SK-N-SH (cell line): ENCODE data around the gene CHST15. TPM values are rescaled to one million over a fixed set of nuclear protein-coding genes. Genes with fewer than 3 reads are reported as not detected.

Source experiments
- CTCF ChIA-PET: fragments of 300-600, 350-600 bp; formaldehyde crosslinking; extraction: SDS; loops from one replicate; lab custom pipeline; 2021; lab: Yijun Ruan, JAX
- POLR2A ChIA-PET: fragments of 350-600 bp; sonication (Branson Sonifier 250); formaldehyde crosslinking; extraction: SDS; loops from one replicate; lab custom pipeline; 2020; ENCODE audit warnings: antibody characterized with exemption, inconsistent platforms; lab: Yijun Ruan, JAX
- DNase-seq: peaks from one replicate; pipeline ENCODE4 v3.0.0; 2012
- H2AFZ ChIP-seq: fragments of 200-600 bp; sonication (generic); 2 replicates; pipeline ENCODE4 v1.8.1; 2016; ENCODE audit warnings: antibody characterized with exemption, mild to moderate bottlenecking, low read depth
- H3F3A ChIP-seq: fragments of 200-600 bp; sonication (generic); replicated peaks from 2 replicates; pipeline ENCODE3; 2016; ENCODE audit warnings: antibody characterized with exemption, mild to moderate bottlenecking; ENCODE audit not compliant: insufficient read depth
- H3K27ac ChIP-seq, 2 experiments: fragments of 200-500 bp in 1 of 2; fragments of 200-600 bp in 1 of 2; sonication (Bioruptor generic) in 1 of 2; sonication (generic), shearing (Covaris generic) in 1 of 2; 2 replicates each; pipeline versions ENCODE4 v1.5.1 to v1.6.1; 2014 to 2016; ENCODE audit warnings: low read depth in 2 of 2, inconsistent platforms in 1 of 2, low read length in 1 of 2, mild to moderate bottlenecking in 1 of 2, mixed read lengths in 1 of 2
- H3K27me3 ChIP-seq: fragments of 200-600 bp; sonication (generic), shearing (Covaris generic); 2 replicates; pipeline ENCODE4 v1.6.1; 2016; ENCODE audit warnings: mixed run types; ENCODE audit not compliant: insufficient read depth
- H3K36me3 ChIP-seq, 2 experiments: fragments of 200-500 bp in 1 of 2; fragments of 200-600 bp in 1 of 2; sonication (Bioruptor generic) in 1 of 2; sonication (generic) in 1 of 2; replicated peaks in 1 of 2; 2 replicates each; pipeline versions ENCODE3 to v1.5.1; 2014 to 2016; ENCODE audit warnings: low read length in 1 of 2, mild to moderate bottlenecking in 1 of 2; ENCODE audit not compliant: insufficient read depth in 2 of 2, control insufficient read depth in 1 of 2
- H3K4me1 ChIP-seq, 2 experiments: fragments of 200-500 bp in 1 of 2; fragments of 200-600 bp in 1 of 2; sonication (Bioruptor generic) in 1 of 2; sonication (generic), shearing (Covaris generic) in 1 of 2; 2 replicates each; pipeline versions ENCODE4 v1.5.1 to v1.6.1; 2014 to 2016; ENCODE audit warnings: low read depth in 1 of 2, low read length in 1 of 2, mixed run types in 1 of 2; ENCODE audit not compliant: insufficient read depth in 2 of 2, control insufficient read depth in 1 of 2
- H3K4me2 ChIP-seq: fragments of 200-600 bp; sonication (generic), shearing (Covaris generic); 2 replicates; pipeline ENCODE4 v1.6.1; 2017; ENCODE audit warnings: mixed run types
- H3K4me3 ChIP-seq, 2 experiments: fragments of 200-500 bp in 1 of 2; fragments of 200-600 bp in 1 of 2; sonication (Bioruptor generic) in 1 of 2; sonication (generic), shearing (Covaris generic) in 1 of 2; 2 replicates each; pipeline versions ENCODE4 v1.5.1 to v1.8.1; 2014 to 2016; ENCODE audit warnings: low read depth in 2 of 2, inconsistent platforms in 1 of 2, low read length in 1 of 2, mild to moderate bottlenecking in 1 of 2, mixed read lengths in 1 of 2, moderate library complexity in 1 of 2
- H3K79me2 ChIP-seq: fragments of 200-600 bp; sonication (generic); 2 replicates; pipeline ENCODE4 v1.8.1; 2017; ENCODE audit warnings: mild to moderate bottlenecking; ENCODE audit not compliant: insufficient read depth
- H3K9ac ChIP-seq: fragments of 200-600 bp; sonication (generic); 2 replicates; pipeline ENCODE4 v1.6.1; 2017; ENCODE audit warnings: mixed run types
- H3K9me2 ChIP-seq: fragments of 200-600 bp; sonication (generic); 2 replicates; pipeline ENCODE4 v1.6.1; 2017; ENCODE audit warnings: mixed run types
- H3K9me3 ChIP-seq: fragments of 200-600 bp; sonication (generic); 2 replicates; pipeline ENCODE4 v1.6.1; 2017; ENCODE audit warnings: mixed run types, mild to moderate bottlenecking, moderate library complexity
- H4K20me1 ChIP-seq: fragments of 200-600 bp; sonication (generic); 2 replicates; pipeline ENCODE4 v1.6.1; 2017; ENCODE audit warnings: mild to moderate bottlenecking, mixed run types; ENCODE audit not compliant: insufficient read depth
- ELF1 ChIP-seq: IDR thresholded peaks from 2 replicates; pipeline ENCODE4 v1.4.0; 2012
- EP300 ChIP-seq, 2 experiments: IDR thresholded peaks; 2 replicates each; pipeline versions ENCODE4 v1.4.0 to v1.6.1; 2012; ENCODE audit warnings: borderline replicate concordance in 1 of 2, low read depth in 1 of 2, low read length in 1 of 2
- FOSL2 ChIP-seq: IDR thresholded peaks from 2 replicates; pipeline ENCODE4 v1.4.0; 2012; ENCODE audit warnings: low read depth, mild to moderate bottlenecking, moderate library complexity, borderline replicate concordance
- GABPA ChIP-seq: IDR thresholded peaks from 2 replicates; pipeline ENCODE4 v1.4.0; 2012; ENCODE audit warnings: low read depth, mild to moderate bottlenecking
- GATA2 ChIP-seq: sonication (generic); formaldehyde crosslinking; IDR thresholded peaks from 2 replicates; pipeline ENCODE4 v1.5.0; 2020; ENCODE audit warnings: mild to moderate bottlenecking, missing genetic modification reagents
- MAX ChIP-seq: IDR thresholded peaks from 2 replicates; pipeline ENCODE4 v1.4.0; 2012; ENCODE audit warnings: low read depth
- MEF2A ChIP-seq: IDR thresholded peaks from 2 replicates; pipeline ENCODE4 v1.4.0; 2012; ENCODE audit warnings: low read depth, borderline replicate concordance
- MXI1 ChIP-seq: IDR thresholded peaks from 2 replicates; pipeline ENCODE4 v1.6.1; 2012; ENCODE audit warnings: mild to moderate bottlenecking, low read depth, low read length, improper control_type of control experiment
- RCOR1 ChIP-seq: fragments of 150-350 bp; IDR thresholded peaks from 2 replicates; pipeline ENCODE4 v1.6.1; 2017; ENCODE audit warnings: antibody characterized with exemption, low read length
- REST ChIP-seq: IDR thresholded peaks from 2 replicates; pipeline ENCODE4 v1.6.1; 2012; ENCODE audit warnings: mild to moderate bottlenecking, low read depth, low read length, moderate library complexity
- SIN3A ChIP-seq: IDR thresholded peaks from 2 replicates; pipeline ENCODE4 v1.6.1; 2012; ENCODE audit warnings: low read depth, mild to moderate bottlenecking, low read length, moderate library complexity, borderline replicate concordance
- TCF12 ChIP-seq: IDR thresholded peaks from 2 replicates; pipeline ENCODE4 v1.4.0; 2012
- USF1 ChIP-seq: IDR thresholded peaks from 2 replicates; pipeline ENCODE4 v1.4.0; 2012; ENCODE audit warnings: low read depth, borderline replicate concordance
- YY1 ChIP-seq: IDR thresholded peaks from 2 replicates; pipeline ENCODE4 v1.4.0; 2012; ENCODE audit warnings: low read depth, mild to moderate bottlenecking
- ZBTB33 ChIP-seq: IDR thresholded peaks from 2 replicates; pipeline ENCODE4 v1.4.0; 2012; ENCODE audit warnings: low read depth, borderline replicate concordance
- WGBS: methylation state at CpG from one replicate; pipeline ENCODE4 v1.1.6; 2017; ENCODE audit warnings: low lambda C conversion rate; 5-methylcytosine and 5-hydroxymethylcytosine counted together
- polyA plus RNA-seq, 3 experiments: library from polyadenylated mRNA; depleted of rRNA; stranded (reverse); fragments of >200 nt; gene quantifications; 2 replicates each; pipeline ENCODE4 v1.2.3, GENCODE V29; 2012

Gene CHST15
- polyA plus RNA-seq, 1 of the 3 experiments (the other 2 are of a cell fraction), result 0.02 TPM

- H3K9ac ChIP-seq, result no peak overlapping the region
- WGBS, result 23% methylated on average over 4 of the region's 4 CpGs
- no peaks in the 10 kb centered on the region for H3K9me3 ChIP-seq
- H3K36me3 ChIP-seq, result no peaks in the 10 kb centered on the region
- H3K27me3 ChIP-seq, result no peaks in the 10 kb centered on the region
- no peak overlapping the region for H2AFZ ChIP-seq
- no peak overlapping the region for H3K4me3 ChIP-seq
- no peaks in the 10 kb centered on the region for H3F3A ChIP-seq
- no peak for DNase-seq
- TF ChIP-seq YY1 (no peak), USF1 (no peak), RCOR1 (no peak), EP300 (IDR thresholded peaks at IDR 0.05; ENCODE audit: borderline replicate concordance in 1 of 2, low read depth in 1 of 2, low read length in 1 of 2) (no peak), MAX (no peak), GATA2 (no peak), TCF12 (no peak), MEF2A (no peak), GABPA (no peak), ZBTB33 (no peak), REST (no peak), SIN3A (no peak), ELF1 (no peak), FOSL2 (no peak), MXI1 (no peak)
- peak overlapping the region in 1 of 2 experiments; percentile 22; a peak in 1 of 4 replicates for H3K27ac ChIP-seq
- H4K20me1 ChIP-seq, result no peaks in the 10 kb centered on the region
- ChIA-PET POLR2A (no interaction called here), CTCF (interaction anchor here (1.2 to 15.3 kb wide), 5 partner anchors 12 to 325 kb away, joined by 3 to 111 read pairs (median 5); no protein-coding TSS in a partner anchor)
- H3K4me2 ChIP-seq, result no peak overlapping the region
- H3K79me2 ChIP-seq, result no peaks in the 10 kb centered on the region
- H3K4me1 ChIP-seq, result peaks cover 0 to 36% of the 10 kb centered on the region in 2 experiments; a peak in 2 of 4 replicates
- H3K9me2 ChIP-seq, result no peaks in the 10 kb centered on the region
These were observed 15.4 kb downstream of the CHST15 start for GRCh38 chr10:124078028-124078427.
